NB4 (cell line): ENCODE data around the gene SLC44A4.

ENCODE experiments used
- DNase-seq: peaks from one replicate; pipeline ENCODE4 v3.0.0; 2010; ENCODE audit warnings: low read depth
- H3K4me3 ChIP-seq: one replicate; pipeline ENCODE4 v1.5.1; 2011; ENCODE audit warnings: mild to moderate bottlenecking, low read depth, low read length, moderate library complexity
- CTCF ChIP-seq: IDR thresholded peaks from one replicate; pipeline ENCODE4 v1.5.1; 2012; ENCODE audit warnings: low read depth, low read length
- MAX ChIP-seq: IDR thresholded peaks from 2 replicates; pipeline ENCODE4 v1.6.1; 2011; ENCODE audit warnings: low read depth, low read length
- MYC ChIP-seq: IDR thresholded peaks from 2 replicates; pipeline ENCODE4 v1.6.1; 2011; ENCODE audit warnings: low read depth, low read length
- POLR2A ChIP-seq: IDR thresholded peaks from 2 replicates; pipeline ENCODE4 v1.6.1; 2011; ENCODE audit warnings: mild to moderate bottlenecking; ENCODE audit not compliant: insufficient read length; ENCODE audit errors: extremely low read depth

The SLC44A4 gene

GRCh38 chr6:31899882-31900722 is 21.3 kb upstream of the SLC44A4 start:
- TF ChIP-seq POLR2A (no peak), CTCF (no peak), MAX (no peak), MYC (no peak)
- H3K4me3 ChIP-seq = peak overlapping the region; percentile 99
- peak; percentile 77 for DNase-seq

- TF ChIP-seq CTCF = no peak
- TF ChIP-seq MYC = no peak
- no peak for TF ChIP-seq MAX
- no peak for TF ChIP-seq POLR2A
- DNase-seq = peak; percentile 49
- peak overlapping the region; percentile 99 for H3K4me3 ChIP-seq
Measured at GRCh38 chr6:31899215-31899614, 20.4 kb upstream of the SLC44A4 start.

- TF ChIP-seq POLR2A (no peak), MYC (no peak), MAX (no peak), CTCF (no peak)
- peak; percentile 59 for DNase-seq
- H3K4me3 ChIP-seq = peak overlapping the region; percentile 99
Measured at GRCh38 chr6:31898383-31899011, 19.7 kb upstream of the SLC44A4 start.

GRCh38 chr6:31897612-31898382 is 19.0 kb upstream of the SLC44A4 start, which contains the start of gene EHMT2:
TSS of gene EHMT2 (minus strand) at chr6:31897698. CDS start at chr6:31897677, 21 bp downstream.
- peak; percentile 91 for DNase-seq
- peak within 1 kb of the TSS; percentile 99 for H3K4me3 ChIP-seq
- TF ChIP-seq MAX (peak; percentile 88), CTCF (no peak), MYC (peak; percentile 36; the same call in 1 of the 2 replicates), POLR2A (peak; percentile 82)

GRCh38 chr6:31896856-31897611 is 18.2 kb upstream of the SLC44A4 start:
- DNase-seq = peak; percentile 29
- no peak for TF ChIP-seq CTCF
- no peak for TF ChIP-seq MAX
- TF ChIP-seq MYC = no peak
- no peak for TF ChIP-seq POLR2A
- H3K4me3 ChIP-seq = peak overlapping the region; percentile 66
